Loucy (cell line): Measurements from ENCODE around the gene CPT1B.
A peak's percentile ranks its signal among the peaks of the same experiment; 100 is the strongest.

Source experiments
- H2AFZ ChIP-seq: fragments of 200-600 bp; sonication (generic); 2 replicates; pipeline ENCODE4 v1.6.0; 2016; ENCODE audit warnings: antibody characterized with exemption, mild to moderate bottlenecking, low read length, moderate library complexity
- H3F3A ChIP-seq: fragments of 200-600 bp; 2 replicates; pipeline ENCODE4 v1.6.0; 2016; ENCODE audit warnings: antibody characterized with exemption, low read depth, mild to moderate bottlenecking
- H3K27me3 ChIP-seq: fragments of 200-600 bp; sonication (generic); 2 replicates; pipeline ENCODE4 v1.6.1; 2014; ENCODE audit warnings: low read length, mild to moderate bottlenecking; ENCODE audit not compliant: insufficient read depth, poor library complexity, severe bottlenecking
- H3K36me3 ChIP-seq: fragments of 200-600 bp; sonication (generic); 2 replicates; pipeline ENCODE4 v1.6.1; 2016; ENCODE audit warnings: low read length; ENCODE audit not compliant: insufficient read depth
- H3K4me1 ChIP-seq: fragments of 200-600 bp; sonication (generic); 2 replicates; pipeline ENCODE4 v1.5.1; 2014; ENCODE audit warnings: low read length, mild to moderate bottlenecking; ENCODE audit not compliant: insufficient read depth, poor library complexity, severe bottlenecking
- H3K4me2 ChIP-seq: fragments of 200-600 bp; sonication (generic); 2 replicates; pipeline ENCODE4 v1.6.0; 2014; ENCODE audit warnings: antibody characterized with exemption, low read length, low read depth, mild to moderate bottlenecking; ENCODE audit not compliant: poor library complexity, severe bottlenecking
- H3K4me3 ChIP-seq: fragments of 200-600 bp; sonication (generic); 2 replicates; pipeline ENCODE4 v1.5.1; 2014; ENCODE audit warnings: low read length, mild to moderate bottlenecking, mixed read lengths; ENCODE audit not compliant: poor library complexity, severe bottlenecking
- H3K79me2 ChIP-seq: fragments of 200-600 bp; sonication (generic); 2 replicates; pipeline ENCODE4 v1.6.1; 2014; ENCODE audit warnings: low read length; ENCODE audit not compliant: insufficient read depth
- H3K9ac ChIP-seq: fragments of 200-600 bp; sonication (generic); 2 replicates; pipeline ENCODE4 v1.6.0; 2014; ENCODE audit warnings: mild to moderate bottlenecking, low read depth, low read length, moderate library complexity; ENCODE audit not compliant: poor library complexity, severe bottlenecking
- H3K9me2 ChIP-seq: fragments of 200-600 bp; sonication (generic); replicated peaks from 2 replicates; pipeline ENCODE4 v1.6.1; 2016; ENCODE audit warnings: low read depth, low read length, mixed read lengths
- H3K9me3 ChIP-seq: fragments of 200-600 bp; sonication (generic); 2 replicates; pipeline ENCODE4 v1.6.1; 2014; ENCODE audit warnings: mild to moderate bottlenecking, antibody characterized with exemption, low read length, low read depth; ENCODE audit not compliant: insufficient read depth
- H4K20me1 ChIP-seq: fragments of 200-600 bp; sonication (generic); 2 replicates; pipeline ENCODE4 v1.6.0; 2014; ENCODE audit warnings: antibody characterized with exemption, low read length, mild to moderate bottlenecking; ENCODE audit not compliant: insufficient read depth, poor library complexity, severe bottlenecking
- CTCF ChIP-seq: fragments of 200-600 bp; sonication (generic); conservative IDR thresholded peaks from 2 replicates; pipeline ENCODE4 v1.5.1; 2014; ENCODE audit warnings: mild to moderate bottlenecking, antibody characterized with exemption, low read length
- EZH2phosphoT487 ChIP-seq: fragments of 200-600 bp; IDR thresholded peaks from 2 replicates; pipeline ENCODE4 v1.6.1; 2018; ENCODE audit warnings: antibody characterized with exemption, mild to moderate bottlenecking, moderate library complexity, borderline replicate concordance

The CPT1B gene

GRCh38 chr22:50524676-50525103 lies 53.5 kb downstream of the CPT1B start:
- Histone ChIP-seq H3K36me3 (peaks cover 36% of the 10 kb centered on the region; the same call in 1 of the 2 replicates), H3K9me3 (no peaks in the 10 kb centered on the region), H2AFZ (no peak overlapping the region), H3K4me3 (peak overlapping the region; percentile 84), H4K20me1 (peaks cover 9% of the 10 kb centered on the region), H3K9me2 (no peaks in the 10 kb centered on the region), H3K4me2 (peak overlapping the region; percentile 90), H3K79me2 (peaks cover 16% of the 10 kb centered on the region; the same call in 1 of the 2 replicates), H3F3A (peaks cover 4% of the 10 kb centered on the region; the same call in 1 of the 2 replicates), H3K27me3 (no peaks in the 10 kb centered on the region), H3K4me1 (peaks cover 16% of the 10 kb centered on the region), H3K9ac (peak overlapping the region; percentile 90)
- TF ChIP-seq CTCF = no peak
- TF ChIP-seq EZH2phosphoT487 = no peak

- Histone ChIP-seq H3K9me2 (no peaks in the 10 kb centered on the region), H3K36me3 (peaks cover 42% of the 10 kb centered on the region; the same call in 1 of the 2 replicates), H2AFZ (no peak overlapping the region), H3K79me2 (peaks cover 16% of the 10 kb centered on the region; the same call in 1 of the 2 replicates), H3K4me2 (peak overlapping the region; percentile 90), H3K4me3 (peak overlapping the region; percentile 84), H3K4me1 (peaks cover 16% of the 10 kb centered on the region), H3K27me3 (no peaks in the 10 kb centered on the region), H3K9ac (no peak overlapping the region), H3F3A (peaks cover 4% of the 10 kb centered on the region; the same call in 1 of the 2 replicates), H3K9me3 (no peaks in the 10 kb centered on the region), H4K20me1 (peaks cover 9% of the 10 kb centered on the region)
- TF ChIP-seq CTCF (no peak), EZH2phosphoT487 (no peak)
These were observed 54.2 kb downstream of the CPT1B start for GRCh38 chr22:50523806-50524675.

- Histone ChIP-seq H3K9ac (no peak overlapping the region), H3K9me3 (no peaks in the 10 kb centered on the region), H4K20me1 (peaks cover 9% of the 10 kb centered on the region), H3K4me3 (no peak overlapping the region), H2AFZ (no peak overlapping the region), H3K27me3 (no peaks in the 10 kb centered on the region), H3K4me2 (no peak overlapping the region), H3K79me2 (peaks cover 16% of the 10 kb centered on the region; the same call in 1 of the 2 replicates), H3F3A (peaks cover 4% of the 10 kb centered on the region; the same call in 1 of the 2 replicates), H3K36me3 (peaks cover 48% of the 10 kb centered on the region; the same call in 1 of the 2 replicates), H3K4me1 (peaks cover 16% of the 10 kb centered on the region), H3K9me2 (no peaks in the 10 kb centered on the region)
- no peak for TF ChIP-seq CTCF
- no peak for TF ChIP-seq EZH2phosphoT487
These were observed 54.8 kb downstream of the CPT1B start for GRCh38 chr22:50523458-50523805.
